WTC11 (cell line): Measurements from ENCODE around the gene MEIS2. TPM values are rescaled to one million over a fixed set of nuclear protein-coding genes. Genes with fewer than 3 reads are reported as not detected.

ENCODE experiments used
- ATAC-seq: fragments of 200-7000 bp; cut with Tn5 transposase; 2 replicates; pipeline ENCODE4 v1.10.0; 2021; ENCODE audit warnings: mild to moderate bottlenecking, moderate library complexity
- CTCF ChIA-PET: fragments of 300-600 bp; sonication (Branson Sonifier 250); formaldehyde crosslinking; loops from one replicate; lab custom pipeline; 2021; ENCODE audit warnings: antibody characterized with exemption; lab: Charles Lee
- POLR2A ChIA-PET: fragments of 350-600 bp; sonication (Branson Sonifier 250); formaldehyde crosslinking; loops from one replicate; lab custom pipeline; 2021; ENCODE audit warnings: antibody characterized with exemption; lab: Charles Lee
- DNase-seq: peaks from one replicate; pipeline ENCODE4 v3.0.0; 2021; ENCODE audit warnings: low spot score
- H3K27ac Mint-ChIP-seq: 2 replicates; pipeline ENCODE4 v1.8.0; 2021; ENCODE audit warnings: mixed read lengths
- H3K27me3 Mint-ChIP-seq: 2 replicates; pipeline ENCODE4 v1.8.0; 2021; ENCODE audit warnings: low read depth, mild to moderate bottlenecking, moderate library complexity, mixed read lengths
- H3K36me3 Mint-ChIP-seq: 2 replicates; pipeline ENCODE4 v1.8.0; 2021; ENCODE audit warnings: mixed read lengths
- H3K4me1 Mint-ChIP-seq: 2 replicates; pipeline ENCODE4 v1.8.0; 2022; ENCODE audit warnings: mixed read lengths
- H3K4me3 Mint-ChIP-seq: 2 replicates; pipeline ENCODE4 v1.8.0; 2021; ENCODE audit warnings: mild to moderate bottlenecking, moderate library complexity, mixed read lengths
- H3K9me3 Mint-ChIP-seq: 2 replicates; pipeline ENCODE4 v1.8.0; 2021; ENCODE audit warnings: mixed read lengths
- ESRRA ChIP-seq: sonication (generic); formaldehyde crosslinking; IDR thresholded peaks from 2 replicates; pipeline ENCODE4 v1.8.1; 2022; ENCODE audit warnings: mild to moderate bottlenecking, missing genetic modification reagents, borderline replicate concordance
- GTF2I ChIP-seq: fragments of 250-450 bp; sonication (Bioruptor Pico); conservative IDR thresholded peaks from 2 replicates; pipeline ENCODE4 v1.4.0; 2021; ENCODE audit warnings: mild to moderate bottlenecking
- HMGXB4 ChIP-seq: sonication (generic); formaldehyde crosslinking; IDR thresholded peaks from 2 replicates; pipeline ENCODE4 v1.8.1; 2023; ENCODE audit warnings: mild to moderate bottlenecking, moderate library complexity, missing genetic modification reagents
- NR1H2 ChIP-seq: sonication (generic); formaldehyde crosslinking; IDR thresholded peaks from 2 replicates; pipeline ENCODE4 v1.9.0; 2021; ENCODE audit warnings: mild to moderate bottlenecking, moderate library complexity, missing genetic modification reagents
- RELA ChIP-seq: sonication (generic); formaldehyde crosslinking; IDR thresholded peaks from 2 replicates; pipeline ENCODE4 v1.8.1; 2022; ENCODE audit warnings: missing genetic modification reagents, mild to moderate bottlenecking, borderline replicate concordance
- SOX15 ChIP-seq: fragments of 250-450 bp; sonication (Bioruptor Pico); IDR thresholded peaks from 2 replicates; pipeline ENCODE4 v1.9.0; 2021; ENCODE audit warnings: mild to moderate bottlenecking
- SP1 ChIP-seq: sonication (generic); formaldehyde crosslinking; conservative IDR thresholded peaks from 2 replicates; pipeline ENCODE4 v1.8.1; 2022; ENCODE audit warnings: missing genetic modification reagents
- STAT6 ChIP-seq: sonication (generic); formaldehyde crosslinking; conservative IDR thresholded peaks from 2 replicates; pipeline ENCODE4 v1.8.1; 2023; ENCODE audit warnings: mild to moderate bottlenecking, low read depth, missing genetic modification reagents, moderate library complexity
- ZBTB21 ChIP-seq: sonication (generic); formaldehyde crosslinking; IDR thresholded peaks from 2 replicates; pipeline ENCODE4 v1.8.1; 2023; ENCODE audit warnings: mild to moderate bottlenecking, missing genetic modification reagents, borderline replicate concordance
- ZNF121 ChIP-seq: sonication (generic); formaldehyde crosslinking; IDR thresholded peaks from 2 replicates; pipeline ENCODE4 v1.8.0; 2023; ENCODE audit warnings: missing genetic modification reagents
- ZNF263 ChIP-seq: sonication (generic); formaldehyde crosslinking; IDR thresholded peaks from 2 replicates; pipeline ENCODE4 v1.8.1; 2022; ENCODE audit warnings: low read depth, mild to moderate bottlenecking, moderate library complexity, missing genetic modification reagents
- ZNF425 ChIP-seq: fragments of 250-450 bp; sonication (Bioruptor Pico); conservative IDR thresholded peaks from 2 replicates; pipeline ENCODE4 v1.9.0; 2021; ENCODE audit warnings: mild to moderate bottlenecking
- ZNF532 ChIP-seq: fragments of 250-450 bp; sonication (Bioruptor Pico); IDR thresholded peaks from 2 replicates; pipeline ENCODE4 v1.9.0; 2021; ENCODE audit warnings: mild to moderate bottlenecking, borderline replicate concordance
- total RNA-seq: library from RNA; stranded (reverse); gene quantifications from 3 replicates; pipeline ENCODE4 v1.2.3, GENCODE V29; 2021

Gene MEIS2
- total RNA-seq, 1 experiment from 2014 or later = 0.57 TPM

- TF ChIP-seq ZNF532 (CRISPR knock-in tag) = no peak
- TF ChIP-seq NR1H2 (CRISPR knock-in tag) = no peak
- no peak for TF ChIP-seq ZNF425
- TF ChIP-seq ZNF121 (CRISPR knock-in tag) = no peak
- TF ChIP-seq RELA (CRISPR knock-in tag) = no peak
- TF ChIP-seq ZNF263 (CRISPR knock-in tag) = no peak
- TF ChIP-seq SP1 (CRISPR knock-in tag) = no peak
Measured at GRCh38 chr15:36942248-36942827, 158.0 kb downstream of the MEIS2 start (continued).

GRCh38 chr15:36941798-36942197 is 158.6 kb downstream of the MEIS2 start:
- Mint-ChIP-seq H3K36me3 (no peaks in the 10 kb centered on the region), H3K4me3 (no peak overlapping the region), H3K4me1 (peaks cover 22% of the 10 kb centered on the region), H3K9me3 (no peaks in the 10 kb centered on the region), H3K27ac (no peak overlapping the region), H3K27me3 (no peaks in the 10 kb centered on the region)
- ATAC-seq = no peak
- no peak for TF ChIP-seq STAT6
- TF ChIP-seq ZNF263 (CRISPR knock-in tag) = no peak
- no peak for TF ChIP-seq SOX15 (CRISPR knock-in tag)
- TF ChIP-seq ESRRA (CRISPR knock-in tag) = no peak
- TF ChIP-seq GTF2I = no peak
- TF ChIP-seq ZBTB21 = no peak
- no peak for TF ChIP-seq HMGXB4 (CRISPR knock-in tag)
- TF ChIP-seq NR1H2 (CRISPR knock-in tag) = no peak
- DNase-seq = no peak
- POLR2A ChIA-PET = no interaction called here
- CTCF ChIA-PET = no interaction called here
